Muscle layer of duodenum (tissue), 2 donors: ENCODE measurements around the gene GDF2.

Experiments used
- H3K27ac ChIP-seq: one replicate; pipeline ENCODE4 v1.7.0; 2013; ENCODE audit warnings: mild to moderate bottlenecking, low read length
- H3K27me3 ChIP-seq: one replicate; pipeline ENCODE4 v1.7.0; 2013; ENCODE audit warnings: low read depth, mild to moderate bottlenecking, control low read depth, low read length
- H3K36me3 ChIP-seq, 2 donors: one replicate each; pipeline ENCODE4 v1.7.0; 2013; ENCODE audit warnings: low read length in 2 of 2, control low read depth in 1 of 2, mild to moderate bottlenecking in 1 of 2; ENCODE audit not compliant: insufficient read depth in 2 of 2, control insufficient read depth in 1 of 2
- H3K4me1 ChIP-seq, 2 donors: one replicate each; pipeline ENCODE4 v1.7.0; 2013; ENCODE audit warnings: low read length in 2 of 2, mild to moderate bottlenecking in 2 of 2, control low read depth in 1 of 2, moderate library complexity in 1 of 2; ENCODE audit not compliant: insufficient read depth in 2 of 2, control insufficient read depth in 1 of 2
- H3K4me3 ChIP-seq, 2 donors: one replicate each; pipeline ENCODE4 v1.7.0; 2013; ENCODE audit warnings: low read length in 2 of 2, low read depth in 1 of 2, mild to moderate bottlenecking in 1 of 2
- H3K9me3 ChIP-seq, 2 donors: one replicate each; pipeline ENCODE4 v1.7.0; 2013; ENCODE audit warnings: low read length in 2 of 2, control low read depth in 1 of 2, mild to moderate bottlenecking in 1 of 2; ENCODE audit not compliant: control insufficient read depth in 1 of 2
- donor health status: healthy.

GDF2 gene

DNA sequence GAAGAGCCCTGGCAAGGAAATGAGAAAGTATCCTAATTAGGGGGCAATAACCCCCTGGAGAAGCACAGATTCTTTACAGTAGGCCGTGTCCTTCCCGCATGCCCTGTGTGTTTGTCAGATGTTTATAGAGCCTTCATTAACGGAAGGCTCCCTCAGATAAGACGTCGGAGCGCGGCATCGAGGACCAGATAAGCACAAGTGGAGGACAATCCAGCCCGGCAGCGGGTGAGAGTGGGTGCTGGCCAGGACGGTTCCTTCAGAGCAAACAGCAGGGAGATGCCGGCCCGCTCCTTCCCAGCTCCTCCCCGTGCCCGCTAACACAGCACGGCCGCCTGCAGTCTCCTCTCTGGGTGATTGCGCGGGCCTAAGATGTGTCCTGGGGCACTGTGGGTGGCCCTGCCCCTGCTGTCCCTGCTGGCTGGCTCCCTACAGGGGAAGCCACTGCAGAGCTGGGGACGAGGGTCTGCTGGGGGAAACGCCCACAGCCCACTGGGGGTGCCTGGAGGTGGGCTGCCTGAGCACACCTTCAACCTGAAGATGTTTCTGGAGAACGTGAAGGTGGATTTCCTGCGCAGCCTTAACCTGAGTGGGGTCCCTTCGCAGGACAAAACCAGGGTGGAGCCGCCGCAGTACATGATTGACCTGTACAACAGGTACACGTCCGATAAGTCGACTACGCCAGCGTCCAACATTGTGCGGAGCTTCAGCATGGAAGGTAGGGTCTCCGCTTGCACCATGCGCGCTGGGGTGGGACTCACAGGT lies at the start of gene GDF2:
Gene GDF2 (plus strand): TSS at position 155 of the 762 bp plus-strand sequence. CDS start 215 bp downstream, at position 370.
- Histone ChIP-seq H3K27ac (no peak within 1 kb of the TSS), H3K36me3 (no peaks in the 10 kb centered on the region), H3K4me1 (no peaks in the 10 kb centered on the region), H3K4me3 (no peak within 1 kb of the TSS), H3K27me3 (no peaks in the 10 kb centered on the region), H3K9me3 (no peaks in the 10 kb centered on the region)

DNA sequence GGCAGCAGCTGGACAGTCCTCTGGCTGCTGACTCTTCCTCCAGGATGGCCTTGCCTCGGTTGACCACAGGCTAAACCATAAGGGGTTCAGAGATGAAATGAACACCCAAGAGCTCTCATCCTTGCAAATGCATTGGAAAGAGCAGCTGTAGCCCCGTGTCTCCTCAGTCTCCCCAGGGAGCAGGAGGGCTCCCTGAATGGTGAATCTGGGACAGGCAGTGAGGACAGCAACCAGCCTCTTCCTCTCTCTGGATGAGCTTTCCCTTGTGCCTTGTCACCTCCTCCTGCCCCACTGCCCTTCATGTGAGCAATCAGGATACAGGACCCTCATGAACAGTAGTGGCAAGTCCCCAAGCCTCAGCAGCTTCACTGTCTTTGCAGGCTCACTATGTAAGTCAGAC lies 46.2 kb upstream of the GDF2 start:
- no peaks in the 10 kb centered on the region for H3K4me1 ChIP-seq
- H3K27me3 ChIP-seq: no peaks in the 10 kb centered on the region
- H3K9me3 ChIP-seq: peaks cover 0 to 8% of the 10 kb centered on the region in 2 donors
- no peak overlapping the region for H3K27ac ChIP-seq
- H3K4me3 ChIP-seq: no peak overlapping the region
- no peaks in the 10 kb centered on the region for H3K36me3 ChIP-seq

DNA sequence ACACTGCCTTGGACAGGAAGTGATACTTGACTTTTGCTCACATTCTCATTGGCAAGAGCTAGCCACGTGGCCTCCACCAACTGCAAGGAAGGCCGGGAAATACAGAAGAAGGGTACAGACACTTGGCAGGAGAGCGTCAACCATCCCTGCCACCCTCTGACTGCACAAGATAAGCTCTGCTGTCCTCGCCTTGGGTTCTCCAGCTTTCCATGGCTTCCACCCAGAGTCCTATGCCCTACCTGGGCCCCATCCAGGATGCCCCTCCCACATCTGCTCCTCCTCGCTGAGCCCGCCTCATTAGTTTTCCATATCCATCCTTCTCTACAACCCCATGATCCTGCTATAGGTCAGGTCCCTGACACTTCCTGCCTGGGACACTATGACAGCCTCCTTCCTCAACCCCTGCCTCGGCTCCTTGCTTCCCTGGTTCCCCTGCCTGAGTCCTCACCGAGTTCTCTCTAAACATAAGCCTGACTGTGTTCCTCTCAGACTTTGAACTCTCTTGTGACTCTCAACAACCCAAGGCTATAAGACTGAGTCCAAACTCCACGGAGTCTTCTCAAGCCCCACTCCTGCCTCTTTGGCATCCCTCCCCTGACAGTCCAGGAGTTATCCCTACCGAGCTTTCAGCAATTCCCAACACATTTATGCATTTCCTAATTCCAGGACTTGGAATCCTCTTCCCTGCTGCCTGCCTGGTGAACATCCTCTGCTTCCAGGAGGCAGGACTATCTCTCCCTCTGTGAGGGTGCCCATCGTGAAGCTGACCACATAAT lies 45.5 kb upstream of the GDF2 start:
- H3K9me3 ChIP-seq: peaks cover 0 to 8% of the 10 kb centered on the region in 2 donors

DNA sequence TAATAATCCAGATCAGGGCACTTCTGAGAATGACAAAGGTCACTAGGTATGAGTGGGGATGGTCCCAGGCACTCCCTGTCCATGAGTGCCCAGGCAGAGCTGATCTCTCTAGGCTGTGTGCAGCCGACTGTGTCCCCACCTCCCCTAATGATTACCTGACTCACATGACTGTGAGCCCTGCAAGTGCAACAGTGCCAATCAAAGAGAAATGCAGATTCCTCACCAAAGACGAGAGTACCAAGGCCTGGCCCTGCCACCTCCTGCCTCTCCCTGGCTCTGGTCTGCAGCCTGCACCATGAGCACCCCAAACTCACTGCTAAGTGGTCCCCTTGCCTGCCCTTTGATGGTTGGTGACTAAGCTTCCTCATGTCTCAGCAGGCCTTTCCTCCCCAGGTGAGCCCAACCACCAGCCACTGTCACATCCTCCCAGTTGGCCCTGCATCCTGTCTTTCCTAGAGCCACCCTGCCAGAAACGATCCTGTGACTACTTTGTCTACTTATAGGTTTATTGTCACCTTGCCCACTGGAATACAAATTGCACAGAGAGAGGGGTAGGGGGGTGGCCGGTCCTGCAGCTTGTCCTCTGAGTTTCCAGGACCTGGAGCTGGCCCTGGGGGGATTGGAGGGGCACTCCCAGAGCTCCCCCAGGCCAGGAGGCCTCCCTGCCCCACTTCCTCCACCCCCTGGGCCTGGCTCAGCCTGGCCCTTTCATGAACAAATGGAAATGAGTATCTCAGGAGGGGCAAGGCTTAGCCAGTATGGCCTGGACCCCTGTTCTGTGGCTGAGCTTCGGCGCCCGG lies 44.7 kb upstream of the GDF2 start:
- no peak overlapping the region for H3K27ac ChIP-seq
- H3K4me1 ChIP-seq: no peaks in the 10 kb centered on the region
- H3K9me3 ChIP-seq: peaks cover 0 to 8% of the 10 kb centered on the region in 2 donors
- H3K36me3 ChIP-seq: no peaks in the 10 kb centered on the region
- H3K27me3 ChIP-seq: no peaks in the 10 kb centered on the region
- H3K4me3 ChIP-seq: no peak overlapping the region

More for the DNA sequence above, 45.5 kb upstream of the GDF2 start:
- Histone ChIP-seq H3K27me3 (no peaks in the 10 kb centered on the region), H3K27ac (no peak overlapping the region), H3K4me1 (no peaks in the 10 kb centered on the region), H3K36me3 (no peaks in the 10 kb centered on the region), H3K4me3 (no peak overlapping the region)

DNA sequence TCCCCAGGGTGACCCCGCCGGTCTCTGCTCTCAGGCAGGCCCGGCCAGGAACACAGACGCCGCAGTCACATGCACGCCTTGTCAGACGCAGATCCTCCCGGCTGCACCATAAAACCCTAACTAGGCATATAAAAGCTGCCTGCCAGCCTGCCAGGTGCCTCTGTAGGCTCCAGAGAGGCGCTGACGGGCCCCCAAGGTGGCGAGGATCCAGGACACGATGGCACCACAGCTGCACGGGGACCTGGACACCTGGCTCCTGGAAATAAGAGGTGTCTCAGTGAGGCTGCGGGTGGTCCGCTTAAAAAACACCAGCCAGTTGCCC lies 44.1 kb upstream of the GDF2 start:
- Histone ChIP-seq H3K27ac (no peak overlapping the region), H3K36me3 (no peaks in the 10 kb centered on the region), H3K4me1 (no peaks in the 10 kb centered on the region), H3K27me3 (no peaks in the 10 kb centered on the region), H3K4me3 (no peak overlapping the region), H3K9me3 (peaks cover 0 to 3% of the 10 kb centered on the region in 2 donors)

DNA sequence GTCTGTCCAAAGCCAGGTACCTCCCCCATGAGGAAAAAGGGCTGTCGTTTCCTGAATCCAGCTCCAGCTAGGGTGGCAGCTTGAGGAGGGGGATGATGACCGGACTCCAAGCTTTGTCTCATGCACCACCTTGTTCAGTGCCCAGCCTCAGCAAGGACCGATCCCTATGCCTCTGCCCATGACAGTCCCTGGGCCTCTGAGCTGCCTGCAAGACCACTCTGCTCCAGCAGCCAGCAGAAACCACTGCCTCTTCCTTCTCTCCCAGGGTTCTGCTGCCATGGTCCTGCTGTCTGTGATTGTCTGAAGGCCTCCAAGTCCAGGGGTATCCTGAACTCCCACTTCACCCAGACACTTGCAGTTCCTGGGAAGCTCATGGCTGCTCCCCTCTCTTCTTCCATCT lies 43.5 kb upstream of the GDF2 start:
- Histone ChIP-seq H3K36me3 (no peaks in the 10 kb centered on the region), H3K4me1 (no peaks in the 10 kb centered on the region), H3K9me3 (no peaks in the 10 kb centered on the region), H3K4me3 (no peak overlapping the region), H3K27me3 (no peaks in the 10 kb centered on the region), H3K27ac (no peak overlapping the region)

DNA sequence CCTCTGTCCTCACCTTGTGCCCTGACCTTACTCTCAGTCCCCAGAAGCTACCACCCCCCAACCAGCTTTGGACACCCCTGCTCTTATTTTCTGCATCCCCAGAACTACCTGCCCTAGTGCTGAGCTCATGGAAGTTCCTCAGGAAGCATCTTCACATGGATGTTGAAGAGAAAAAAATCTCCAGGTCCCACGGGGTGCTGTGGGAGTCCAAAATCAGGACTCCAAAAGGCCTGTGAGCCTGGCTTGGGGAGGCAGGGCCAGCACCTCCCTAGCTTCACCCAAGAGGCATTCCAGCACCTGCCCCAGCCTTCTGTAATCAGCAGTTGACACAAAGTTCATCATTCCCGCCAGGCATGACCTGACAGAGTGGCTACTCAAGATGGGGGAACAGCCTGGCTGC lies 43.0 kb upstream of the GDF2 start:
- Histone ChIP-seq H3K4me3 (no peak overlapping the region), H3K27ac (no peak overlapping the region), H3K9me3 (no peaks in the 10 kb centered on the region), H3K27me3 (no peaks in the 10 kb centered on the region), H3K36me3 (no peaks in the 10 kb centered on the region), H3K4me1 (no peaks in the 10 kb centered on the region)

DNA sequence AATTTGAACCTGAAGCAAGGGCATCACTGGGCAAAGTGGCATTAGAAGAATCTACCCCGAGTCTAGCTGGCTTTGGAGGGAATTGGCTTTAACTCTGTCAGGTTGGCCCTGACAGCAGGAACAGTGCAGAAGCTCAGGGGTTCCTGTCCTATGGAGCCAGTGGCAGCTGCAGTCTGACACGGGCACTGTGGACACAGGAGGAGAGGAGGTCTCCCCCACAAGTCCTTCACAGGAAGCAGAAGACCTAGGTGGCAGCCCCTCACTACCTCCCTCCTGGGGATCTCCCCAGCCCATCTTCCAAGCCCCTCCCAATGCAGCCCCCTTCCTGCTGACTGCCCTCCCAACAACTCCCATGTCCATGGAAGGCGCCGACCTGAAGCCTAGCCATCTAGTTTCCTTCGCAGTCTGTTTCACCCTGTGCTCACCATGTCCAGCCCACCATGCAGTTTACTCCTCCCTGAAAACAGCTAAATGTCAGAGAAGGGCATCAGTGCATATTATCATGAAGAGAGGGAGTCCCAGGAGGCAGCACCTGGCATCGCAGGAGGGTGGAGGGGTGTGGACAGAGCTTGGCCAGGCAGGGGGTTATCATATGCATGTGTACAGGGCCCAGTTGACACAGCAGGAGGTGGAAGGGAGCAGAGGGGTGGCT lies 40.1 kb upstream of the GDF2 start:
- Histone ChIP-seq H3K36me3 (no peaks in the 10 kb centered on the region), H3K27me3 (no peaks in the 10 kb centered on the region)

DNA sequence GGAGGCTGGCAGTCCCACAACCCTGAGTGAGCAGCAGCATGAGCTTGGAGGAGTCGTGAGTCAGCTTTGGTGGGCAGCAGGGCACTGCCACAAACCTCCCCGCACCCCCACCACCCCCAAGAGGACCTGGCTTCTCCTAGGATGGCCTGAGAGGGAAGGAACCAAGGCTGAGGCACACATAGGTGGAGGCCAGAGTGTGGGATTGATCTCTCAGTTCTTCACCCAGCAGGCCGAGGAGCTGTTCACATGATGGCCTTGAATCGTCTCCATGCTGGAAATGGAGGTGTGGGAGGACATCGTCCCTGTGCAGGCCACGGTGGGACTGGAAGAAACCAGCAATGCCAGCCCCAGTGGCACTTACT lies 39.6 kb upstream of the GDF2 start:
- Histone ChIP-seq H3K27me3 (no peaks in the 10 kb centered on the region), H3K27ac (no peak overlapping the region), H3K4me1 (peaks cover 0 to 11% of the 10 kb centered on the region in 2 donors), H3K9me3 (no peaks in the 10 kb centered on the region), H3K4me3 (no peak overlapping the region), H3K36me3 (no peaks in the 10 kb centered on the region)

More for the DNA sequence above, 40.1 kb upstream of the GDF2 start:
- Histone ChIP-seq H3K9me3 (no peaks in the 10 kb centered on the region), H3K27ac (no peak overlapping the region), H3K4me3 (no peak overlapping the region), H3K4me1 (peaks cover 0 to 7% of the 10 kb centered on the region in 2 donors)

DNA sequence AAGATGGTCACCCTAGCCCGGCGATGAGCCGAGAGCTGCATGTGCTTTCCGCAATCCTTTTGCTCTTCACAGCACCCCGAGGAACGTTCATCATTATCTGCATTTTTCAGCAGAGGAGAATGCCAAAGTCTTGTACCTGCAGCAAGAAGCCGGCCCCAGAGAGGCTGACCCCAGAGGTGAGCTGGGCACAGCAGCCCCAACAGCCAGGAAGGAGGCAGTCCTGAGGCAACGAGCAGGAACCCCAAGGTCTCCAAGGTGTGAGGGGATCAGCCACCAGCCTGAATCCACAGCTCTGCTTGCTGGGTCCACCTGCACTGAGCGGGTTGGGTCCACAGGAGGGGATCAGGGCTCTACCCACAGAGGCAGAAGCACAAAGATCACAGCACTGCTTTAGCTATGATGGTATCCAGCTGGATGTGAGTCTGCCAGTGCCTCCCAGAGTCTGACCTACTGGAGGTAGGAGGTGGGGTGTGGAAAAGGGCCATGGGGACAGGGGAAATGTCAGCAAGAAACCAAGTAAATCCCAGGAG lies 39.1 kb upstream of the GDF2 start:
- H3K4me3 ChIP-seq: no peak overlapping the region
- no peaks in the 10 kb centered on the region for H3K36me3 ChIP-seq
- H3K27me3 ChIP-seq: no peaks in the 10 kb centered on the region

DNA sequence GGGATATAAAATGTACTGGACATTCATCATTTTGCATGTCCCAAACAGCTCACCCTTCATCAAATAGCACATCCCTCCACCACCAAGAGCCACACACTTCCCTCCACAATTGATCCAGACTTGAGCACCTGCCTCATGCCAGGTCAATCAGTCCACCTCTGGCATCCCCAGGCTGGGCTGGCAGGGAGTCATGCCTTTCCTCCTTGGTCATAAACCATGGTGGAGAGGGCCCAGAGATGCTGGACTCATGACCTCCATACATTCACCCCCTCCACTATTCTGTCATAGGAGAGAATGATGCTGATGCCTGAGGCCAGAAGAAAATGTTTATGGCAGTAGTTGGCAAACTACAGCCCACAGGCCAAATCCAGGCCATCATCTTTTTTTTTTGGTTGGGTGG lies 38.4 kb upstream of the GDF2 start:
- H3K4me1 ChIP-seq: peaks cover 0 to 11% of the 10 kb centered on the region in 2 donors
- H3K27ac ChIP-seq: no peak overlapping the region
- H3K27me3 ChIP-seq: no peaks in the 10 kb centered on the region
- H3K4me3 ChIP-seq: no peak overlapping the region
- no peaks in the 10 kb centered on the region for H3K9me3 ChIP-seq
- H3K36me3 ChIP-seq: no peaks in the 10 kb centered on the region

More for the DNA sequence above, 39.1 kb upstream of the GDF2 start:
- peaks cover 0 to 11% of the 10 kb centered on the region in 2 donors for H3K4me1 ChIP-seq
- no peaks in the 10 kb centered on the region for H3K9me3 ChIP-seq
- no peak overlapping the region for H3K27ac ChIP-seq
